ENCODE results near the gene ANKLE1.
A peak's percentile ranks its signal among the peaks of the same experiment; 100 is the strongest.

DNA sequence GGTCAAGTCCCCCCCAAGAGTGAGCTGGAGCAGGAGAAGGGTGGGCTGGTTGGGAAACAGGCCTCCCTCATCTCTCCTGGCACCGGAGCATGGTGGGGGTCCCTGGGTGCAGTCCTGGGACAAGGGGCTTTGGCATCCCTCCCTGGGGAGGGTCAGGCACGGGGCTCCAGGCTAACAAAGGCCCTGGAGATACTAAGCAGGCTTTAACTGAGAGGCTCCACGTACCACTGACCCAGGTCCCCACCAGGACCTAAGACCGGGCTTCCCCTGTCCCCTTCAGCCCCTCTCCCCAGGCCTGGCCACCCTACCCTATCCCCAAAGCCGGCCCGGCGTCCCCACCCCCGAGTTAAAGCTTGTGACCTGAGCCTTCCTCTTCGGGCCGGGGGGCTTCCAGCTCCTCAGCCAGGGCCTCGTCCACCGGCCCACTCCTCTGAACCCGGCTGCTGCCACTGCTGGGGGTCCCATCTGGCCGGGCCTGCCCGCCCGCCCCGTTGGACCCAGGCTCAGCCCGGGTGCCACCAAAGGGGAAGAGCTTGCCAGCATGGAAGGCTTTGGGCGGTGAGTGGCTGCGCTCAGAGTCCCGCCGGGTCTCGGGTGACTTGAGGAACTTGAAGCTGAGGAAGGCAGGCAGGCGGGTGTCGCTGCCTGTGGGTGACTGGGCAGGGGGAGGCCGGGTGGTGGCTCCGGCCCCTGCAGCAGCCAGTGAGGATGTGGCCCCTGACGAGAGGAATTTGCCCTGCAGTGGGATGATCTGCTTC, 42.8 kb downstream of the ANKLE1 start:
- TF ChIP-seq CBFB (IDR thresholded peaks at IDR 0.05; ENCODE audit: low read depth) (no peak), CTCF (IDR thresholded peaks at IDR 0.05 in 2 of 3, conservative IDR thresholded peaks at IDR 0.05 in 1 of 3; ENCODE audit: control insufficient read depth in 2 of 3, extremely low read depth in 1 of 3, insufficient read depth in 1 of 3, low read depth in 3 of 3, low read length in 3 of 3) (no peak), IRF3 (IDR thresholded peaks at IDR 0.05) (no peak), BCL3 (IDR thresholded peaks at IDR 0.05; ENCODE audit: borderline replicate concordance, insufficient read depth, low read depth, low read length, poor library complexity, severe bottlenecking) (no peak), POLR2A (IDR thresholded peaks at IDR 0.05; ENCODE audit: low read depth, low read length) (0 out of 2 replicates have a peak, but pooled peaks have one; percentile 17), SIX5 (IDR thresholded peaks at IDR 0.05; ENCODE audit: low read depth, low read length, severe bottlenecking) (no peak), CEBPB (IDR thresholded peaks at IDR 0.05; ENCODE audit: borderline replicate concordance in 1 of 2, low read depth in 2 of 2, low read length in 2 of 2) (no peak), RELA (IDR thresholded peaks at IDR 0.05; ENCODE audit: borderline replicate concordance, partially characterized antibody) (no peak), RB1 (IDR thresholded peaks at IDR 0.05; ENCODE audit: borderline replicate concordance) (no peak), KAT2A (conservative IDR thresholded peaks at IDR 0.05; ENCODE audit: control insufficient read depth, low read depth, low read length) (no peak), FOXM1 (IDR thresholded peaks at IDR 0.05; ENCODE audit: low read depth, low read length) (no peak), ZZZ3 (IDR thresholded peaks at IDR 0.05; ENCODE audit: control insufficient read depth, insufficient read length, low read depth) (no peak)
- TF ChIP-seq, protein P1, sequence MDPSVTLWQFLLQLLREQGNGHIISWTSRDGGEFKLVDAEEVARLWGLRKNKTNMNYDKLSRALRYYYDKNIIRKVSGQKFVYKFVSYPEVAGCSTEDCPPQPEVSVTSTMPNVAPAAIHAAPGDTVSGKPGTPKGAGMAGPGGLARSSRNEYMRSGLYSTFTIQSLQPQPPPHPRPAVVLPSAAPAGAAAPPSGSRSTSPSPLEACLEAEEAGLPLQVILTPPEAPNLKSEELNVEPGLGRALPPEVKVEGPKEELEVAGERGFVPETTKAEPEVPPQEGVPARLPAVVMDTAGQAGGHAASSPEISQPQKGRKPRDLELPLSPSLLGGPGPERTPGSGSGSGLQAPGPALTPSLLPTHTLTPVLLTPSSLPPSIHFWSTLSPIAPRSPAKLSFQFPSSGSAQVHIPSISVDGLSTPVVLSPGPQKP (IDR thresholded peaks at IDR 0.05; ENCODE audit: low read depth, low read length), result no peak

Data from GM12878 (cell line).